Right lobe of liver (tissue), 6 donors: ENCODE results near the gene CLDN19. TPM values are rescaled to one million over a fixed set of nuclear protein-coding genes. Genes with fewer than 3 reads are reported as not detected.

ENCODE experiments used
- ATAC-seq, 4 donors: fragments of 200-7000 bp; cut with Tn5 transposase; one replicate each; pipeline ENCODE4 v1.9.1; 2020; ENCODE audit warnings: mild to moderate bottlenecking in 4 of 4, moderate library complexity in 4 of 4
- DNase-seq, 3 donors: peaks; one replicate each; pipeline ENCODE4 v3.0.0-alpha.2; 2020
- H3K27ac ChIP-seq, 3 donors: fragments of 200-600 bp; one replicate each; pipeline ENCODE4 v1.8.0; 2022
- H3K27me3 ChIP-seq, 2 donors: fragments of 200-600 bp; one replicate each; pipeline ENCODE4 v1.8.0; 2022
- H3K36me3 ChIP-seq, 4 donors: fragments of 200-600 bp; sonication (generic) in 1 of 4; one replicate each; pipeline versions ENCODE4 v1.5.1 to v1.8.0; 2017 to 2022; ENCODE audit warnings: control low read depth in 1 of 4
- H3K4me1 ChIP-seq, 4 donors: fragments of 200-600 bp; sonication (generic) in 1 of 4; one replicate each; pipeline versions ENCODE4 v1.5.1 to v1.8.0; 2017 to 2022; ENCODE audit warnings: control low read depth in 1 of 4
- H3K4me3 ChIP-seq, 3 donors: fragments of 200-600 bp; one replicate each; pipeline ENCODE4 v1.8.0; 2022
- H3K9me3 ChIP-seq, 4 donors: fragments of 200-600 bp; sonication (generic) in 1 of 4; one replicate each; pipeline versions ENCODE4 v1.5.1 to v1.8.0; 2017 to 2022; ENCODE audit warnings: control low read depth in 1 of 4
- CTCF ChIP-seq, 4 donors: fragments of 200-600 bp in 3 of 4; fragments of 450-650 bp in 1 of 4; IDR thresholded peaks; one replicate each; pipeline versions ENCODE4 v1.5.1 to v1.8.0; 2016 to 2022; ENCODE audit warnings: antibody characterized with exemption in 4 of 4, mild to moderate bottlenecking in 2 of 4
- POLR2A ChIP-seq: fragments of 450-650 bp; IDR thresholded peaks from one replicate; pipeline ENCODE4 v1.6.1; 2017; ENCODE audit warnings: antibody characterized with exemption, mild to moderate bottlenecking
- WGBS: methylation state at CpG from one replicate; pipeline ENCODE4 v1.1.6; 2018; ENCODE audit warnings: low coverage, low lambda C conversion rate; ENCODE audit not compliant: insufficient coverage; ENCODE audit errors: missing lambda C conversion rate; 5-methylcytosine and 5-hydroxymethylcytosine counted together
- intact Hi-C, 2 donors: fragments of 100-400 bp; cut with DNase I; formaldehyde crosslinking; loops; one replicate each; pipeline versions ENCODE4 v1.11.2 to v1.14.1; 2022
- total RNA-seq, 6 experiments: library from RNA; depleted of rRNA in 2 of 6; stranded (reverse); fragments of >200 nt in 2 of 6; fragmentation: NEBNext Ultra II Directional in 3 of 6; extraction: Animal tissue kit (Norgen Biotek cat#: 25700) in 3 of 6; gene quantifications; one replicate each; pipeline versions ENCODE4 v1.1.0 to v1.2.4, GENCODE V29; 2016 to 2023
- donor health status: DM: no; HTN: yes; CAD: no.
- donor health status: DM: no; HTN: no; CAD: no.
- donor health status: DM: no; HTN: no; CAD: no.
- donor health status: DM: no; HTN: yes; CAD: no.
- donor health status: DM: no; HTN: yes; CAD: no.

The CLDN19 gene
- total RNA-seq, 6 experiments from 2014 or later = 1.0 TPM; not detected in 5

GRCh38 chr1:42692911-42693310 lies 47.1 kb downstream of the CLDN19 start:
- TF ChIP-seq POLR2A (no peak), CTCF (IDR thresholded peaks at IDR 0.05) (no peak)
- Histone ChIP-seq H3K36me3 (peaks cover 0 to 16% (median 12%) of the 10 kb centered on the region in 4 donors), H3K9me3 (no peaks in the 10 kb centered on the region), H3K4me3 (no peak overlapping the region), H3K27ac (no peak overlapping the region), H3K4me1 (peaks cover 0 to 40% (median 9%) of the 10 kb centered on the region in 4 donors), H3K27me3 (no peaks in the 10 kb centered on the region)
- DNase-seq (no peak), ATAC-seq (no peak)
- intact Hi-C loops = no loop called here
- WGBS = 71% methylated on average over 2 of the region's 2 CpGs

GRCh38 chr1:42692461-42692860 lies 47.6 kb downstream of the CLDN19 start:
- Histone ChIP-seq H3K9me3 (no peaks in the 10 kb centered on the region), H3K27ac (no peak overlapping the region), H3K4me3 (no peak overlapping the region), H3K4me1 (peaks cover 0 to 41% (median 9%) of the 10 kb centered on the region in 4 donors), H3K27me3 (no peaks in the 10 kb centered on the region), H3K36me3 (peaks cover 0 to 11% (median 10%) of the 10 kb centered on the region in 4 donors)
- DNase-seq = no peak
- no peak for TF ChIP-seq CTCF (IDR thresholded peaks at IDR 0.05)
- no peak for TF ChIP-seq POLR2A
- WGBS = 6% methylated on average over 5 of the region's 5 CpGs
- ATAC-seq = peak in 3 of 4 donors; percentile 46 to 69 (median 53)
- intact Hi-C loops = no loop called here

DNA sequence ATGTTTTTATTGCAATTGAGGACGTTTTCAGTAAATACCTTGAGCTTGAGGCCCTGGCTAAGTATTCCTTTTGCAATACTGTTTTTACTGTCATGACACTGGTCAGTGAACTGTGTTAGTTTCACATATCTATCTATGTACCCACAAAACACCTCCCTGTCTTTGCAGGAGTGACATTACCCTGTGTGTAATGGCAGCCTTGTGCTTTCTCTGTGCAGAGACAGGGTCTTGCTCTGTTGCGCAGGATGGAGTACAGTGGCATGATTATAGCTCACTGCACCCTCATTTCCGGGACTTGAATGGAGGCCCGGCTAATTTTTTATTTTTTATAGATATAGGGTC lies 48.9 kb downstream of the CLDN19 start:
- TF ChIP-seq CTCF (IDR thresholded peaks at IDR 0.05) = no peak
- no peak for TF ChIP-seq POLR2A
- DNase-seq = no peak
- no peaks in the 10 kb centered on the region for H3K9me3 ChIP-seq
- no peaks in the 10 kb centered on the region for H3K27me3 ChIP-seq
- H3K36me3 ChIP-seq = peaks cover 0 to under 1% (median 0%) of the 10 kb centered on the region in 4 donors
- H3K27ac ChIP-seq = no peak overlapping the region
- no peak for ATAC-seq
- WGBS = 64% methylated on average over 4 of the region's 4 CpGs
- intact Hi-C loops = no loop called here
- H3K4me3 ChIP-seq = no peak overlapping the region
- peaks cover 0 to 49% (median 13%) of the 10 kb centered on the region in 4 donors for H3K4me1 ChIP-seq

DNA sequence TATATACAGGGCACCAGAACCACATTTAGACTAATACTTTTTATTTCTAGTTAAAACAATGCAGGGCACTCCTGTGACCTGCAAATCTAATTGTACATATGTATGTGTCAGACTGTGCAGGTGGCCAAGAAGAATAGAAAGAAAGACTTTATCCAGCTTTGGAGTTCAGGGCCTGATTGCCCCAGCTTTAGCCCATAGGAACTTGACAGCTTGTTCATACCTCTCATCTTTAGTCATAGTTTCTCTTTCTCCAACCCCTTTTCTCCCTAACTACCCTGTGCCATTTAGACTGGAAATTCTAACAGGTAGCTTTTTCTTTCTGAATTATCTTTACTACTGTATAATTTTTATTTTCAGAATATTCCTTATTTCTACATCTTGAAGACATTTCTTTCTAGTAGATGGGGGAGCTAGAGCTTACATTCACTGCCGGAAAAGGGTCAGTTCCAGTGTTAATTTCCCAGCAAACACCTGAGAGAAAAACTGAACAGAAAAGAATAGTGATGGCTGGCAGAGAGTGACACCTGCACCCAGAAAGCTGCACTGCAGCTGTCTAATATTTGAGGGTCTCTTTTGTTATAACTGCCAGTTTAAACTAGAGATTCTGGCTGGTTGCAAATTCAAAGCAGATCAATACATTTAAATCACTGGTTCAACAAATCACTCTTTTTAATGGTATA lies 49.4 kb downstream of the CLDN19 start:
- Histone ChIP-seq H3K4me1 (peaks cover 0 to 54% (median 16%) of the 10 kb centered on the region in 4 donors), H3K4me3 (no peak overlapping the region), H3K9me3 (no peaks in the 10 kb centered on the region), H3K27me3 (no peaks in the 10 kb centered on the region), H3K36me3 (no peaks in the 10 kb centered on the region), H3K27ac (no peak overlapping the region)
- DNase-seq (no peak), ATAC-seq (peak in 1 of 4 donors; percentile 36)
- intact Hi-C loops = no loop called here
- WGBS = 100% methylated on average over 1 of the region's 1 CpG
- peak in 1 of 4 donors; percentile 11 for TF ChIP-seq CTCF (IDR thresholded peaks at IDR 0.05)
- no peak for TF ChIP-seq POLR2A
